HL-60 (cell line): ENCODE measurements around the gene PALLD.

ENCODE experiments used
- DNase-seq, 2 experiments: peaks; one replicate each; pipeline ENCODE4 v3.0.0-alpha.2; 2010 to 2020; ENCODE audit warnings: low read depth in 1 of 2, low spot score in 1 of 2
- H3K27ac ChIP-seq: fragments of 250-450 bp; sonication (Bioruptor Pico); replicated peaks from 2 replicates; pipeline ENCODE4 v1.5.1; 2020; ENCODE audit warnings: mild to moderate bottlenecking, moderate library complexity
- H3K27me3 ChIP-seq: fragments of 250-450 bp; sonication (Bioruptor Pico); 2 replicates; pipeline ENCODE4 v1.5.1; 2021; ENCODE audit warnings: mild to moderate bottlenecking, moderate library complexity; ENCODE audit not compliant: insufficient read depth, poor library complexity, severe bottlenecking
- H3K4me3 ChIP-seq: replicated peaks from 2 replicates; pipeline ENCODE4 v1.5.1; 2011; ENCODE audit warnings: mild to moderate bottlenecking, control low read depth, low read length; ENCODE audit not compliant: insufficient read depth
- GABPA ChIP-seq: IDR thresholded peaks from 2 replicates; pipeline ENCODE4 v1.6.1; 2012; ENCODE audit warnings: low read depth
- POLR2AphosphoS5 ChIP-seq: IDR thresholded peaks from 2 replicates; pipeline ENCODE4 v1.6.1; 2012; ENCODE audit warnings: low read depth
- SPI1 ChIP-seq: IDR thresholded peaks from 2 replicates; pipeline ENCODE4 v1.6.1; 2012; ENCODE audit warnings: low read depth, mild to moderate bottlenecking, borderline replicate concordance
- TF ChIP-seq, protein P1 (sequence below): IDR thresholded peaks from 2 replicates; pipeline ENCODE4 v1.6.1; 2012; ENCODE audit warnings: low read depth; ENCODE audit not compliant: insufficient replicate concordance
- TF ChIP-seq, protein P2 (sequence below): IDR thresholded peaks from one replicate; pipeline ENCODE4 v1.5.1; 2011; ENCODE audit warnings: low read length, control low read depth, inconsistent platforms; ENCODE audit not compliant: insufficient read depth

PALLD gene

DNA sequence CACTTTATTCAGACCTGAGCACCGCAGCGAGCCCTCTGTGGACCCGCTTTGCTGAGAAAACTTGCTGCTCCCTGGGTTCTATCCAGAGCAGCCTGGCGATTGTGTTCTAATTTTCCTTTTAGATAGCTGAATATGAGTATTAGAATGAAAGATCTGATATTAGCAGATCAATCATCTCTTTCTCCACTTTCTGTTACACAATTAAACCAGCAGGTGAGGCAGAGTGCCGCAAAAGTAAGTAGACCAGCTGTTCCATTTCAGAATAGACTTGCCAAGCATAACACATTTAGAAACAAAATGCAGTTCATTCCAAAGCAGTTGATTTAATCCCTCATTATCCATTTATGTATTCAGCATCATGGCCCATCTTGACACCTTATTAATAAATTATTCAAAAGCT, 58.6 kb downstream of the PALLD start:
- H3K27me3 ChIP-seq = no peaks in the 10 kb centered on the region
- no peak for TF ChIP-seq SPI1
- TF ChIP-seq, protein P1, sequence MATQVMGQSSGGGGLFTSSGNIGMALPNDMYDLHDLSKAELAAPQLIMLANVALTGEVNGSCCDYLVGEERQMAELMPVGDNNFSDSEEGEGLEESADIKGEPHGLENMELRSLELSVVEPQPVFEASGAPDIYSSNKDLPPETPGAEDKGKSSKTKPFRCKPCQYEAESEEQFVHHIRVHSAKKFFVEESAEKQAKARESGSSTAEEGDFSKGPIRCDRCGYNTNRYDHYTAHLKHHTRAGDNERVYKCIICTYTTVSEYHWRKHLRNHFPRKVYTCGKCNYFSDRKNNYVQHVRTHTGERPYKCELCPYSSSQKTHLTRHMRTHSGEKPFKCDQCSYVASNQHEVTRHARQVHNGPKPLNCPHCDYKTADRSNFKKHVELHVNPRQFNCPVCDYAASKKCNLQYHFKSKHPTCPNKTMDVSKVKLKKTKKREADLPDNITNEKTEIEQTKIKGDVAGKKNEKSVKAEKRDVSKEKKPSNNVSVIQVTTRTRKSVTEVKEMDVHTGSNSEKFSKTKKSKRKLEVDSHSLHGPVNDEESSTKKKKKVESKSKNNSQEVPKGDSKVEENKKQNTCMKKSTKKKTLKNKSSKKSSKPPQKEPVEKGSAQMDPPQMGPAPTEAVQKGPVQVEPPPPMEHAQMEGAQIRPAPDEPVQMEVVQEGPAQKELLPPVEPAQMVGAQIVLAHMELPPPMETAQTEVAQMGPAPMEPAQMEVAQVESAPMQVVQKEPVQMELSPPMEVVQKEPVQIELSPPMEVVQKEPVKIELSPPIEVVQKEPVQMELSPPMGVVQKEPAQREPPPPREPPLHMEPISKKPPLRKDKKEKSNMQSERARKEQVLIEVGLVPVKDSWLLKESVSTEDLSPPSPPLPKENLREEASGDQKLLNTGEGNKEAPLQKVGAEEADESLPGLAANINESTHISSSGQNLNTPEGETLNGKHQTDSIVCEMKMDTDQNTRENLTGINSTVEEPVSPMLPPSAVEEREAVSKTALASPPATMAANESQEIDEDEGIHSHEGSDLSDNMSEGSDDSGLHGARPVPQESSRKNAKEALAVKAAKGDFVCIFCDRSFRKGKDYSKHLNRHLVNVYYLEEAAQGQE = no peak
- TF ChIP-seq, protein P2, sequence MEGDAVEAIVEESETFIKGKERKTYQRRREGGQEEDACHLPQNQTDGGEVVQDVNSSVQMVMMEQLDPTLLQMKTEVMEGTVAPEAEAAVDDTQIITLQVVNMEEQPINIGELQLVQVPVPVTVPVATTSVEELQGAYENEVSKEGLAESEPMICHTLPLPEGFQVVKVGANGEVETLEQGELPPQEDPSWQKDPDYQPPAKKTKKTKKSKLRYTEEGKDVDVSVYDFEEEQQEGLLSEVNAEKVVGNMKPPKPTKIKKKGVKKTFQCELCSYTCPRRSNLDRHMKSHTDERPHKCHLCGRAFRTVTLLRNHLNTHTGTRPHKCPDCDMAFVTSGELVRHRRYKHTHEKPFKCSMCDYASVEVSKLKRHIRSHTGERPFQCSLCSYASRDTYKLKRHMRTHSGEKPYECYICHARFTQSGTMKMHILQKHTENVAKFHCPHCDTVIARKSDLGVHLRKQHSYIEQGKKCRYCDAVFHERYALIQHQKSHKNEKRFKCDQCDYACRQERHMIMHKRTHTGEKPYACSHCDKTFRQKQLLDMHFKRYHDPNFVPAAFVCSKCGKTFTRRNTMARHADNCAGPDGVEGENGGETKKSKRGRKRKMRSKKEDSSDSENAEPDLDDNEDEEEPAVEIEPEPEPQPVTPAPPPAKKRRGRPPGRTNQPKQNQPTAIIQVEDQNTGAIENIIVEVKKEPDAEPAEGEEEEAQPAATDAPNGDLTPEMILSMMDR = no peak
- TF ChIP-seq GABPA = no peak
- no peak for TF ChIP-seq POLR2AphosphoS5
- no peak overlapping the region for H3K4me3 ChIP-seq
- no peak for DNase-seq
- no peak overlapping the region for H3K27ac ChIP-seq

DNA sequence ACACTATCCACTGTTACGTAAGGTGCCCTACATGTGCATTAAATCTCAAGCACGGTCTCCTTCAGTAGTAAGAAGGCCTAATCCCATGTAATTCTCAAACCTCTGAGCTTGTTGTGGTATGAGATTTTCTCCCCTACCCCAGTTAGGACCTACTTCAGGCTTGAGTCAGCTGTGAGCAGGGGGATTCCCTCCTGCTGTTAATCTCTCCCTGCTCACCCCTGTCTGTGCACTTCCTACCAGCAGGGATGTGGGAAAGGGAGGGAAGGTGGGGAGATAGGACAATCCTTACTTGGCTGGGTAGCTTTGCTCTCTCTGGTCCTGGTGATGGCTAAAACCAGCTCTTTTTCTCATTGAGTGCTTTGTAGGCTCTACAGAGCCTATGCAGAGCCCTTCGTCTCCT, 60.8 kb downstream of the PALLD start:
- no peak for DNase-seq
- TF ChIP-seq, protein P2 = no peak
- TF ChIP-seq GABPA (no peak), POLR2AphosphoS5 (no peak), SPI1 (no peak)
- TF ChIP-seq, protein P1 = no peak
- Histone ChIP-seq H3K27ac (no peak overlapping the region), H3K4me3 (no peak overlapping the region), H3K27me3 (no peaks in the 10 kb centered on the region)

DNA sequence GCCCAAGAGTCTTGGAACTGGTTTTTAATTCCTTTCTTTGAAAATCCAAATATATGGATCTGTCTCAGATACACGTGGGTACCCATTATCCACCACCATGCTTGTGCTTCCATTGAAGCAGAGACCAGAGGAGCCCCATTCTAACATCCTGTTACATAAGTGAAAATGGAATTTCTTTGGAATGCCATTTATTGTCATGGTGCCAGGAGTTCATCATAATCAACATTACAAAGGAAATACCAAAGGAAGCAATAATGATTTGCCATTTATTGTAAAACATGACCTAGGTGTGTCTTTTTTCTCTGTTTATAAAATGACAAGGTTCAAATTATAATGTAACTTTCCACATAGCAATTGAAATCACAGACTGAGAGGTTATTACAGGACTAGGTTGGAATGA, 61.7 kb downstream of the PALLD start:
- DNase-seq = no peak
- H3K27me3 ChIP-seq = no peaks in the 10 kb centered on the region
- TF ChIP-seq SPI1 = no peak
- TF ChIP-seq, protein P2 = no peak
- TF ChIP-seq GABPA = no peak
- TF ChIP-seq POLR2AphosphoS5 = no peak
- TF ChIP-seq, protein P1 = no peak
- no peak overlapping the region for H3K27ac ChIP-seq
- no peak overlapping the region for H3K4me3 ChIP-seq
